ENCODE results near the gene SQSTM1.

SQSTM1 gene

GRCh38 chr5:179795049-179795862 is 25.4 kb upstream of the SQSTM1 start:
- no peak for DNase-seq (ENCODE audit: low read depth in 3 of 3)

- DNase-seq (ENCODE audit: low read depth in 3 of 3) = peak in 2 of 3 experiments; percentile 45 to 65
Observed at GRCh38 chr5:179795863-179796833, 24.6 kb upstream of the SQSTM1 start.

- no peak for DNase-seq (ENCODE audit: low read depth in 3 of 3)
Observed at GRCh38 chr5:179796877-179797608, 23.7 kb upstream of the SQSTM1 start.

GRCh38 chr5:179797741-179798140 is 23.0 kb upstream of the SQSTM1 start:
- no peak for DNase-seq (ENCODE audit: low read depth in 3 of 3)

- no peak for DNase-seq (ENCODE audit: low read depth in 3 of 3)
Observed at GRCh38 chr5:179798144-179798770, 22.4 kb upstream of the SQSTM1 start.

GRCh38 chr5:179798771-179799643 is 21.7 kb upstream of the SQSTM1 start:
- no peak for DNase-seq (ENCODE audit: low read depth in 3 of 3)

- no peak for DNase-seq (ENCODE audit: low read depth in 3 of 3)
Observed at GRCh38 chr5:179799644-179799973, 21.1 kb upstream of the SQSTM1 start.

- DNase-seq (ENCODE audit: low read depth in 3 of 3) = no peak
Observed at GRCh38 chr5:179800071-179800695, 20.5 kb upstream of the SQSTM1 start.

- no peak for DNase-seq (ENCODE audit: low read depth in 3 of 3)
Observed at GRCh38 chr5:179800696-179801201, 20.0 kb upstream of the SQSTM1 start.

GRCh38 chr5:179801304-179802206 is 19.1 kb upstream of the SQSTM1 start:
- peak; percentile 64 to 83 (median 73) for DNase-seq (ENCODE audit: low read depth in 3 of 3)

- no peak for DNase-seq (ENCODE audit: low read depth in 3 of 3)
Observed at GRCh38 chr5:179802207-179802883, 18.4 kb upstream of the SQSTM1 start.

- DNase-seq (ENCODE audit: low read depth in 3 of 3) = no peak
Observed at GRCh38 chr5:179802950-179803562, 17.6 kb upstream of the SQSTM1 start.

GRCh38 chr5:179803651-179804554 is 16.8 kb upstream of the SQSTM1 start:
- peak in 1 of 3 experiments; percentile 63 for DNase-seq (ENCODE audit: low read depth in 3 of 3)

- DNase-seq (ENCODE audit: low read depth in 3 of 3) = no peak
Observed at GRCh38 chr5:179804555-179804947, 16.2 kb upstream of the SQSTM1 start.

- DNase-seq (ENCODE audit: low read depth in 3 of 3) = no peak
Observed at GRCh38 chr5:179805070-179805528, 15.6 kb upstream of the SQSTM1 start.

- DNase-seq (ENCODE audit: low read depth in 3 of 3) = peak in 1 of 3 experiments; percentile 36
Observed at GRCh38 chr5:179805529-179806249, 15.0 kb upstream of the SQSTM1 start.

All from stimulated activated CD4-positive, alpha-beta T cell treated with anti-CD3 and anti-CD28 coated beads, TNF-alpha, amount 100 ng/mL, for 24 hours (primary cell).